MCF 10A (cell line): ENCODE data around the gene PRPH2. TPM values are rescaled to one million over a fixed set of nuclear protein-coding genes. Genes with fewer than 3 reads are reported as not detected.
A peak's percentile ranks its signal among the peaks of the same experiment; 100 is the strongest.
"Not testable (repeated sequence)": the region's sequence is repeated elsewhere in the genome, so short reads cannot be mapped to it uniquely, and the experiment has no call there.

Experiments
- BruUV-seq: library from RNA; stranded (reverse); fragments of 400-500 nt; replicated peaks from 2 replicates; lab custom pipeline; 2021; lab: Mats Ljungman, UMichigan
- CTCF ChIA-PET: fragments of 300-600 bp; sonication (Branson Sonifier 250); formaldehyde crosslinking; extraction: SDS; loops from one replicate; lab custom pipeline; 2021; ENCODE audit warnings: antibody characterized with exemption, inconsistent platforms; lab: Yijun Ruan, JAX
- POLR2A ChIA-PET: fragments of 300-600, 350-650 bp; sonication (Branson Sonifier 250); formaldehyde crosslinking; extraction: SDS; loops from one replicate; lab custom pipeline; 2020; ENCODE audit warnings: antibody characterized with exemption, inconsistent platforms; lab: Yijun Ruan, JAX
- DNase-seq: peaks from one replicate; pipeline ENCODE4 v3.0.0-alpha.2; 2018; ENCODE audit not compliant: unreplicated experiment
- H3K27ac Mint-ChIP-seq: one replicate; pipeline ENCODE4 v1.8.0; 2022; ENCODE audit warnings: mild to moderate bottlenecking, low read depth, mixed read lengths; ENCODE audit not compliant: unreplicated experiment
- H3K27me3 Mint-ChIP-seq: one replicate; pipeline ENCODE4 v1.8.0; 2022; ENCODE audit warnings: mixed read lengths; ENCODE audit not compliant: insufficient read depth, unreplicated experiment
- H3K36me3 Mint-ChIP-seq: one replicate; pipeline ENCODE4 v1.8.0; 2022; ENCODE audit warnings: mild to moderate bottlenecking, moderate library complexity, mixed read lengths; ENCODE audit not compliant: insufficient read depth, unreplicated experiment
- H3K4me1 Mint-ChIP-seq: one replicate; pipeline ENCODE4 v1.8.0; 2022; ENCODE audit warnings: mixed read lengths; ENCODE audit not compliant: insufficient read depth, unreplicated experiment
- H3K4me3 Mint-ChIP-seq: one replicate; pipeline ENCODE4 v1.8.0; 2022; ENCODE audit warnings: mild to moderate bottlenecking, moderate library complexity, mixed read lengths; ENCODE audit not compliant: unreplicated experiment
- H3K9me3 Mint-ChIP-seq: one replicate; pipeline ENCODE4 v1.8.0; 2022; ENCODE audit warnings: mixed read lengths; ENCODE audit not compliant: unreplicated experiment
- intact Hi-C: fragments of 100-400 bp; cut with micrococcal nuclease; formaldehyde crosslinking; loops from 2 replicates; pipeline ENCODE4 v1.14.1; 2022
- total RNA-seq: library from RNA; stranded (reverse); gene quantifications from 2 replicates; pipeline ENCODE4 v1.2.3, GENCODE V29; 2022
- TF ChIP-seq, protein P1 (sequence below): fragments of 200-600 bp; IDR thresholded peaks from one replicate; pipeline ENCODE4 v1.8.0; 2022; ENCODE audit warnings: antibody characterized with exemption, mild to moderate bottlenecking; ENCODE audit not compliant: unreplicated experiment

PRPH2 gene
- total RNA-seq, 1 experiment from 2014 or later = not detected

DNA sequence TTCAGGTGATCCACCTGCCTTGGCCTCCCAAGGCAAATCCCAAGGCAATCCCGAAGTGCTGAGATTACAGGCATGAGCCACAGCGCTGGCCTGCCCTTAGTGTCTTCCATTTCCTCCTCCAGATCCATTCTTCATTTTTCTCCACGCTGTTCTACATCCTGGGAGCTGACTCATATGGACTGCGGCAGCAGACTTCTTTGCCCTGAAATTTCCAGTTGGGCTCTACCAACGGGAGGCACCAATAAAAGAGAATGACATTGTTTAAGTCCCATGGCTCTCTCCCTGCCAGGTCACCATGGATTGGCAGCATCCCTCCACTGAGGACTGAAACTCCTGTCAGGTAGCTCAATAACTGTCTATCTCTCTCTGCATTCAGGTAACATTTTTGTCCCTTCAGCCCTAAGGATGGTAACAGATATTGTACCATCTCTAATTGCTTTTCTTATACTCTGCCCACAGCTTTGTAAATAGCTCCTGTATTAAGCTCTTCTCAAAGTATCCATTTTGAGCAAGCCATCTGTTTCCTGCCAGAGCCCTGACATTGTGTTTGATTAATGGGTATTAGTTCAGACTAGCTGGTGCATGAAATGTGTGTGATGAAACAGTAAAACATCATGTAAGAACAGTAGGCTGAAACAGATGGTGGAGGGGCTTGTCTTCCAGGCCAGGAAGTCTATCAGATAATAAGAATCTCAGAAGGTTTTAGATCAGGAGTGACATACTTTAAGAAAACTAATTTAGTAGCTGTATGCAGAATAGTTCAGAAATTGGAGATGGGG lies 19.9 kb upstream of the PRPH2 start:
- peaks cover 5% of the 10 kb centered on the region for H3K36me3 Mint-ChIP-seq
- no peaks in the 10 kb centered on the region for H3K9me3 Mint-ChIP-seq
- no TSS peak for BruUV-seq
- TF ChIP-seq, protein P1, sequence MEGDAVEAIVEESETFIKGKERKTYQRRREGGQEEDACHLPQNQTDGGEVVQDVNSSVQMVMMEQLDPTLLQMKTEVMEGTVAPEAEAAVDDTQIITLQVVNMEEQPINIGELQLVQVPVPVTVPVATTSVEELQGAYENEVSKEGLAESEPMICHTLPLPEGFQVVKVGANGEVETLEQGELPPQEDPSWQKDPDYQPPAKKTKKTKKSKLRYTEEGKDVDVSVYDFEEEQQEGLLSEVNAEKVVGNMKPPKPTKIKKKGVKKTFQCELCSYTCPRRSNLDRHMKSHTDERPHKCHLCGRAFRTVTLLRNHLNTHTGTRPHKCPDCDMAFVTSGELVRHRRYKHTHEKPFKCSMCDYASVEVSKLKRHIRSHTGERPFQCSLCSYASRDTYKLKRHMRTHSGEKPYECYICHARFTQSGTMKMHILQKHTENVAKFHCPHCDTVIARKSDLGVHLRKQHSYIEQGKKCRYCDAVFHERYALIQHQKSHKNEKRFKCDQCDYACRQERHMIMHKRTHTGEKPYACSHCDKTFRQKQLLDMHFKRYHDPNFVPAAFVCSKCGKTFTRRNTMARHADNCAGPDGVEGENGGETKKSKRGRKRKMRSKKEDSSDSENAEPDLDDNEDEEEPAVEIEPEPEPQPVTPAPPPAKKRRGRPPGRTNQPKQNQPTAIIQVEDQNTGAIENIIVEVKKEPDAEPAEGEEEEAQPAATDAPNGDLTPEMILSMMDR = no peak
- peaks cover 10% of the 10 kb centered on the region for H3K4me1 Mint-ChIP-seq
- intact Hi-C loops = no loop called here
- peak; percentile 59 for DNase-seq
- ChIA-PET CTCF (interaction anchor here (0.6 to 2.5 kb wide), 4 partner anchors 13 to 134 kb away, joined by 3 to 7 read pairs (median 4); no protein-coding TSS in a partner anchor), POLR2A (interaction anchor here (0.6 to 2.3 kb wide), 16 partner anchors 10 to 703 kb away, joined by 3 to 26 read pairs (median 4); partner anchors contain the start of genes BICRAL, KLC4, MRPL2 and RPL7L1)
- no peaks in the 10 kb centered on the region for H3K27me3 Mint-ChIP-seq
- H3K4me3 Mint-ChIP-seq = peak overlapping the region; percentile 12
- H3K27ac Mint-ChIP-seq = no peak overlapping the region

GRCh38 chr6:42740725-42741124 lies 18.3 kb upstream of the PRPH2 start:
- H3K9me3 Mint-ChIP-seq = no peaks in the 10 kb centered on the region

DNA sequence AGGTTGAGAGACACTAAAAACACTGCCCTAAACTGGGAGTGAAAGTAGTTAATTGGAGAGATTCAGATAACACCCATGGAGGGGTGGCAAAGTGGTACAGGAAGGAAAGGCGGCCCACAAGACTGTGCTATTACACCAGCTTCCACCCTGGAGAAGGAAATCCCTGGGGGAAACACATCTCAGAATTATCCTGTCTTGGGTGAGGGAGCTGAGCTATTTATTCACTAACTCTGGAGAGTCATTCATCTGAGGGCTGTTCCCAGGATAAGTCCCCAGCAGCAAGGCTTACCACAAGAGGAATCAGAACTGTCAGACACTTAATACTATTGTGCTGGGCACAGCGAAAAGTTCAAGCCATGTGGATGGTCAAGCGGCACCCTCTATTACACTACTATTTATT lies 13.6 kb upstream of the PRPH2 start:
- BruUV-seq = no TSS peak
- POLR2A ChIA-PET = interaction anchor here (0.6 kb wide), 1 partner anchor 11 kb away, joined by 3 read pairs; no protein-coding TSS in a partner anchor

More at GRCh38 chr6:42740725-42741124, 18.3 kb upstream of the PRPH2 start:
- Mint-ChIP-seq H3K27me3 (no peaks in the 10 kb centered on the region), H3K36me3 (peaks cover 5% of the 10 kb centered on the region), H3K4me3 (no peak overlapping the region), H3K4me1 (peaks cover 10% of the 10 kb centered on the region), H3K27ac (no peak overlapping the region)
- TF ChIP-seq, protein P1 = no peak
- CTCF ChIA-PET = no interaction called here
- DNase-seq = no peak
- BruUV-seq = no TSS peak
- intact Hi-C loops = no loop called here
- POLR2A ChIA-PET = interaction anchor here (0.6 to 0.9 kb wide), 4 partner anchors 22 to 81 kb away, joined by 3 read pairs; partner anchors contain the start of gene BICRAL

GRCh38 chr6:42733867-42734481 lies 11.6 kb upstream of the PRPH2 start:
- H3K27ac Mint-ChIP-seq, BruUV-seq, DNase-seq, H3K36me3 Mint-ChIP-seq, H3K4me3 Mint-ChIP-seq, H3K27me3 Mint-ChIP-seq, H3K9me3 Mint-ChIP-seq, H3K4me1 Mint-ChIP-seq, intact Hi-C loops: not testable (repeated sequence)
- ChIA-PET POLR2A (interaction anchor here (0.7 to 1.2 kb wide), 3 partner anchors 9 to 1699 kb away, joined by 3 to 5 read pairs (median 5); partner anchors contain the start of gene TBCC), CTCF (interaction anchor here (0.5 to 0.7 kb wide), 4 partner anchors 29 to 511 kb away, joined by 3 to 4 read pairs (median 4); no protein-coding TSS in a partner anchor)

More for the DNA sequence above, 13.6 kb upstream of the PRPH2 start:
- Mint-ChIP-seq H3K9me3 (no peaks in the 10 kb centered on the region), H3K4me1 (no peaks in the 10 kb centered on the region), H3K27ac (no peak overlapping the region), H3K36me3 (no peaks in the 10 kb centered on the region), H3K4me3 (no peak overlapping the region), H3K27me3 (no peaks in the 10 kb centered on the region)
- TF ChIP-seq, protein P1 = no peak
- intact Hi-C loops = no loop called here
- no peak for DNase-seq
- CTCF ChIA-PET = no interaction called here
